ENCODE results near the gene RHOU.
A peak's percentile ranks its signal among the peaks of the same experiment; 100 is the strongest.
"Not testable (repeated sequence)": the region's sequence is repeated elsewhere in the genome, so short reads cannot be mapped to it uniquely, and the experiment has no call there.

The RHOU gene

GRCh38 chr1:228734881-228735801 lies at the start of gene RHOU:
RHOU (plus strand) TSS chr1:228735479; CDS start chr1:228735743, 264 bp downstream.
- DNase-seq, result peak; percentile 61

- no peak for DNase-seq
Measured at GRCh38 chr1:228687587-228687986, 47.7 kb upstream of the RHOU start.

- DNase-seq, result no peak
Measured at GRCh38 chr1:228689255-228689654, 46.0 kb upstream of the RHOU start.

GRCh38 chr1:228691211-228691610 lies 44.1 kb upstream of the RHOU start:
- no peak for DNase-seq

DNA sequence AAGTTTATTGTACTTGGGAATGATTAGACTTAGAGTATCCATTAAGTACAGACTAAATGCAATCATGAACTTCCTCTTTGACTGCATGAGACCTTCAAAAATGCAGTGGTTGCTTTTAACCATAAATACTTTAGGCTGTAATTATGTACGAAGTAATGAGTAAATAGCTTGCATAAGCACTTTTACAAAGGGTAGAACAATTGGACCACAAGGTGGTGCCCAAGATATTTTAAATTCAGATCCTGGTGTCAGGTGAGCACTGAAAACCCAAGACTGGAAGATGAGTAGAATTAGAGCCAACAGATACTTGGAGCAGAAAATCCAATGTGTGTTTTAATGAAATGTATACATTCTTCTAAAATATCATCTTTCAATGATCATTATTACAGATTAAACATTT lies 43.4 kb upstream of the RHOU start:
- peak; percentile 32 for DNase-seq

- not testable (repeated sequence) for DNase-seq
Measured at GRCh38 chr1:228694447-228694846, 40.8 kb upstream of the RHOU start.

DNA sequence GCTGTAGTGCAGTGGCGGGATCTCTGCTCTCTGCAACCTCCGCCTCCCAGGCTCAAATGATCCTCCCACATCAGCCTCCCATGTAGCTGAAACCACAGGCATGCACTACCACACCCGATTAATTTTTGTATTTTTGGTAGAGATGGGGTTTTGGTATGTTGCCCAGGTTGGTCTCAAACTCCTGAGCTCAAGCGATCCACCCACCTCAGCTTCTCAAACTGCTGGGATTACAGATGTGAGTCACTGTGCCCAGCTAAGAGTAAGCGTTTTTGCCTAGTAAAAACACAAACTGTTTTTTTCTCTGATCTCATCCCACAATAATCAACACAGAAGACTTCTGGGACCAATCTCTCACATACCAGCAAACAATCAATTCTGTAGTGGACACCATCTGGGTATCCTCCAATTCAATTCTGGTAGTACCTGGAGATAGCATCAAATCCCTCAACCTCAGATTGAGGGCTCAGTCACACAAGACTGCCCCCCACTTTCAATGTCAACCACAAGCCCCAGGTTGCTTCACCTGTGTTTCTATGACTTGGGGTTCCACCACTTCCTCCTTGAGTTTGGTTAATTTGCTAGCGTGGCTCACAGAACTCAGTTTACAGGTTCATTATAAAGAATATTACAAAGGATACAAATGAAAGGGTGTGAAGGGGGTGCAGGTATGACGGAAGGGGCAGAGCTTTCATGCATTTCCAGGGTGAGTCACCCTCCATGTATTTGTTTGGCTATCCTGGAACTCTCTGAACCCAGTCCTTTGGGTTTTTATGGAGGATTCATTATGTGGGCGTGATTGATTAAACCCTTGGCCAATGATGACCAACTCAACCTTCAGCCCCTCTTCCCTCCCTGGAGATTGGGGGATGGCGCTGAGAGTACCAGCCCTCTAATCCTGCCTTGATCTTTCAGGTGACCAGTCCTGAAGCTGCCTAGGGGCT lies 40.0 kb upstream of the RHOU start:
- no peak for DNase-seq

DNA sequence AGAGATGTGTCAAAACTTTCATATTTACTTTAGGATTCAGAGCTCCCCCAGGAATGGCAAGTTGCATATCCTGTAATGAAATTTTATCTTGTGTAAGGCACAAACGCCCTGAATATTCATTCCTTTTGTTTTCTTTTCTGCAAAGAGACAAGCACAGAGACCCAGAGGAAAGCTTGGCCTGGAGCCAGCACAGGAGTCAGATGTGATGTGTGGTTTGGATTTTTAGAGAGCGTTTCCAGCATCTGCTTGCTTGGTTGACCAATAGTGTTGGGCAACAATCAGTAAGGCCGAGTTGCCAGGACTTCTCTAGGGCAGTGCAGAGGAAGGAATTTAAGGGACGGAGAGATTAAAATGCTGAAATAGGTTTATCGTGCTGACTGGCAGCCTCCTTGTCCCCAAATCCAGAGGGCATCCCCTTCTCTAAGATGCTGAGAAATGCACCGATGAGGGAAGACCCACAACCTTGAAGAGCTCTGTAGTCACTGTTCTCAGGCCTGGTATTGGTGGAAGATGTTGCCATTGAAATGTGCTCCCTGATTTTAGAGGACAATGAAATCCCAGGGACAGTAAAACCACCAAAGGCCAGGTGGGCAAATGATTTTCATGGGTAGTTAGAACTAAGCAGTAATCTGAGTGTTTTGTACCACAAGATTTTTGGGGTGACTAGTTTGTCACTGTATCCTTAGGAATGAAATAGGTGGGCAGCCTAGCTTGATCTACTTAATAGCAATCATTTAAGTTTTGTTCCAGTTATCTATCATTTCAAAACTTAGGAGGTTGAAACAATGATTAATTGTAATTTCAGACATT lies 37.9 kb upstream of the RHOU start:
- DNase-seq, result peak; percentile 52

GRCh38 chr1:228698017-228698329 lies 37.3 kb upstream of the RHOU start:
- no peak for DNase-seq

DNA sequence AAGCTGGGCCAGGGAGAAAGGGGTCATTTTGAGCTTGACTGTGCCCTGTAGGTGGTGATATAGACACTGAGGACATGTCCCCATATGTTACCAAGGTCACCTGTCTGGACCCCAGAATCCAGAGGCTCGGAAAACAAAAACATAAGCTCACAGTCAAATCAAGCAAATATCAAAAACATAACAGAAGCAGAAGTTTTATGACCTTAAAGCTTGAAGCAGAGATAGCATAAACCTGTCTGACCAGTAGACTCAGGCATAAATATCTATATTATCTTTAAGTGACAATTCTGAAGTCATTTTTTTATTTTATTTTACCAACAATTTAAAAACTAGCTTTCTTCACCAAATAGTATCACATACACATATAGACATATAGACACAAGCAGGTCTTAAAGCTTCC lies 32.8 kb upstream of the RHOU start:
- no peak for DNase-seq

- DNase-seq, result no peak
Measured at GRCh38 chr1:228706305-228706704, 29.0 kb upstream of the RHOU start.

DNA sequence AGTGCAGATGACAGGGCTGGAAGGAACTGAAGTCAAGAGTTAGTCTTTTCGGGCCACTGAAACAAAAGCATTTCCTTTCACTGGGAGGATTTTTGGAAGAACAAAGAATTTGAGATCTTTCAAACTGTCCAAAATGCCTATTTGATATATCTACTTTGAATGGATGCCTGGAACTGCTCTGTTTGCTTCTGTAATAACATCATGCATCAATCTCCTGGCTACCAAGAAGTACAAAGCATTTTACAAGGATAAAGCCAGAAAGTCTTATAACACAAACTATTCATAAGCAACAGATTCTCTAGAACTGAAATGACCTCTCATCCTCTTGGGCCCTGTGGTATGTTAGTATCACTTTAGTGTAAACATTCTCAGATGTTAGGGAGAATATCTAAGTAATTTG lies 18.2 kb upstream of the RHOU start:
- no peak for DNase-seq

GRCh38 chr1:228721407-228721806 lies 13.9 kb upstream of the RHOU start:
- no peak for DNase-seq

GRCh38 chr1:228723287-228723686 lies 12.0 kb upstream of the RHOU start:
- no peak for DNase-seq

GRCh38 chr1:228723921-228724320 lies 11.4 kb upstream of the RHOU start:
- DNase-seq, result no peak

DNA sequence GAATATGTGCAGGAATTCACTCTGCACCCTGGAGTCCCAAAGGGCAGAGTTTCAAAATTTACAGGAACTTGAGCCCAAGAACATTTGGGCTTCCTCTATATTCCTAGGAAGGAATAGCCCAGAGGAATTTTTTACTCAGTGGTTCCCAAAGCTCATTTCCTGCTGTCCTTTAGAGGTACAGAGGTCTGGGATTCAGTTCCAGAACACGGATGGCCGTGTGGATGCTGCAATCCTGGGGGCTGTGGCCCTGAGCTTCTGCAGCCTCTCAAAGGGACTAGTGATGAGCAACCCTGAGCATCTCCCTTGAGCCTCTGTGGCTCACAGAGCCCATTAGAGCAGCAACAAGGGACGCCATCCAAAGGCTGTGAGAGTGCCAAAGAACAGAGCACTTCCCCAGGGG lies 10.1 kb upstream of the RHOU start:
- DNase-seq, result no peak

DNA sequence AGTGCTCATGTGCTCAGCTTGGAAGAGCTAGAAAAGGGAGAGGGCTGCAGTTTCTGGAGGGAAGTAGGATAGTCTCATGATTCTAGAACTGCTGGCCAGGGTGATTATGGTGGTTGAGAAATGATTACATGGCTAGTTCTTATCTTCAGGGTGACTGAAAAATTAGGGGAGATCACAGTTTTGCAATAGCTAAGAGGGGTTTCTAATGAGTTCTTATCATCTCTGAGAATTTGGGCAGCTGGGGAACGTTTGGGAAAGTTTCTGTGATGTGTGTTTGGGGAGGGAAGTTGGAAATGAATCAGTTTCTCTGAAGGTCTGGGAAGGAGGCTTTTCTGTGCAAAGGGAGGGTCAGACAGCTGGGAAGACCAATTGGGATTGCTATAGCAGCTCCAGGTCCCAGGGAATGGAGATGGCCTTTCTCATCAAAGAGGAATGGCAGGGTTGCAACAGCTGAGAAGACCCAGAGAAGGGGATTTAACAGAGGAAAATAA lies 7.6 kb upstream of the RHOU start:
- DNase-seq, result no peak

DNA sequence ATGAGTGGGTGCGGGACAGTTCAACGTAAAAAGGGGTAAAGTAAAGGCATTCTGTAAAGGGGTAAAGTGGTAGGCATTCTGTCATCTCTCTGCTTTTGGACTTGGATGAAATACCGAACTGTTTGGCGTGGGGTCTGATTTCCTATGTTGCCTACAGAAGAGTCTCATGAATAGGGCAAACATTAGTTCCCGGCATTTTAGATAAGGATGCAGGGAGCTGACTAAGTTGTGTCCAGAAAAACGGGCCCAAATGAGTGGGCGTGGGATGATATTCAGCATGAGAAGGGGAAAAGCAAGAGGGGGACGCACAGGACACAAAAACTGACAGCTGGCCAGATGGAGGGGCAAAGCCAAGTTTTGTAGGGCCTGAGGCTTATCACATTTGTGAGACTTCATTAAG lies 2.9 kb upstream of the RHOU start:
- no peak for DNase-seq

DNA sequence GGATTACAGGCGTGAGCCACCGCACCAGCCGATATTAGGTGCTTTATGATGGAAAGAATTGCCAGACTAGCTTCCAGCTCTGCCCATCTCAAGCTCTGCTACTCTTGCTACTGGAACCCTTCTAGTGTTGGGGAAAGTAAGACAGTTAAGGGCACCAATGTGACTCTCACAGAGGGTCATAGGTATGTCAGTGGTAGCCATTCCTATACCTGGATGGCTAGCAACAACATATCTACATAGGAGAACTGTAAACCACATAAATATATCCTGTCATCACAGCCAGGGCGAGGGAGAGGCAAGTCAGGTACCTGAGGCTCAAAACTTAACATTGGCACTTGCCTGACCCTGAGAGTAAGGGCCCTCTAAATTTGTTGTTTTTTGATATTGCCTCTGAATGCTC lies 1.7 kb upstream of the RHOU start:
- DNase-seq, result no peak

GRCh38 chr1:228735871-228736586 lies 750 bp downstream of the RHOU start:
- peak; percentile 24 for DNase-seq

DNA sequence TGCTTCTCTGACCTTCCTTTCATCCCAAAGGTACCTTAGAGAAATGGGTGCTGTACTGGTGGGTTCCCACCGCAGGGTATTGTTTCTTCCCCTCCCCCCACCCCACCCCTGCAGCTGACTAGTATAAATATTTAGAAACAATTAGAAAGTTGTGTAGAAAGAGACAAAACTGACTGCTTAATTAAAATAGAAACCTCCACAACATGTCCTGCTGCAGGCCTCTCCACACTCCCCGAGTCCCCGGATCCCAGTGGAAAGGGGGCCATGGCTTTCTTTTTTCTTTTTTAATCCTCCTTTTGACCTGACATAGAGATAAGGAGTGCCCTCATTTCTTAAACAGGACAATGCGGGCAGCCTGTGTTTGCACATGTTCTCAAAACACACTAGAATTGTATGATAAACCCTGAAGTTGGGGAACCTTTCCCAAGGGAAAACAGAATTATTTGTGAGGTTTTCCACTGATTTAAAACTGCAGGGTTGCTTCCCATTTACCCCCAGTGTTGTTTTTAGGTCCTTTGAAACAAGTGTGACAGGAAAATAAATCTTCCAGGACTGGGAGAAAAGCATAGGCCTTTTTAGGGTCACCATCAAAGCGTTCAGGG lies 1.7 kb downstream of the RHOU start:
- DNase-seq, result no peak

DNA sequence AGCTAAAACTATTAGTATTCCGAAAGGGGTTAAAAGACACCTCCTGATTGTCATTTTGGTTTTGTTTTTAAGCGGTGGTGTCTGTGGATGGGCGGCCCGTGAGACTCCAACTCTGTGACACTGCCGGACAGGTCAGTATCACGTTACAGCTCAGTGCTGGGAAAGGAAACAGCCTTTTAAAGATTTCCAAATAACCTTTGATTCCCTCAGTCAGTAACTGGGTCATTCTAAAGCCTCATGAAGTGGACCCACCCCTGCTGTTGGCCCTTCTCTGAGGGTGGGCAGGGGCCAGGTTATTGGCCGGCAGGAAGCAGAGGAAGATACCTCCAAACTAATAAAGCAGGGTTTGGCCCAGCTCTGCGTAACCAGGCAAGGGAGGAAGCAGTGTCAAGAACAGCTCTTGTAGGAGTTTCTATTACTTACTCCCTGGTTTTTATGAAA lies 2.3 kb downstream of the RHOU start:
- DNase-seq, result no peak

All from fibroblast of skin of right biceps (primary cell).